Sigmoid colon (tissue), 4 donors: ENCODE data around the gene ZBTB7C.

Experiments
- CTCF ChIP-seq, 4 experiments: fragments of 450-650 bp in 3 of 4; fragments of 200-600 bp in 1 of 4; IDR thresholded peaks; one replicate each; pipeline ENCODE4 v1.5.1; 2016 to 2019; ENCODE audit warnings: antibody characterized with exemption in 4 of 4, mild to moderate bottlenecking in 3 of 4, moderate library complexity in 2 of 4
- EP300 ChIP-seq, 4 donors: sonication (generic); formaldehyde crosslinking; IDR thresholded peaks; one replicate each; pipeline ENCODE4 v1.6.1; 2017; ENCODE audit warnings: antibody characterized with exemption in 4 of 4
- POLR2A ChIP-seq, 2 donors: fragments of 450-650 bp; IDR thresholded peaks; one replicate each; pipeline ENCODE4 v1.6.1; 2016; ENCODE audit warnings: antibody characterized with exemption in 2 of 2, mild to moderate bottlenecking in 2 of 2, moderate library complexity in 2 of 2
- POLR2AphosphoS5 ChIP-seq, 4 donors: sonication (generic); formaldehyde crosslinking; IDR thresholded peaks; one replicate each; pipeline ENCODE4 v1.6.1; 2017; ENCODE audit warnings: antibody characterized with exemption in 4 of 4

- TF ChIP-seq CTCF (IDR thresholded peaks at IDR 0.05) (no peak), POLR2AphosphoS5 (IDR thresholded peaks at IDR 0.05) (no peak), EP300 (IDR thresholded peaks at IDR 0.05) (no peak), POLR2A (IDR thresholded peaks at IDR 0.05) (no peak)
Measured at GRCh38 chr18:48181087-48181823, 227.9 kb downstream of the ZBTB7C start.
